ENCODE results near the gene NEDD8. TPM values are rescaled to one million over a fixed set of nuclear protein-coding genes. Genes with fewer than 3 reads are reported as not detected.
A peak's percentile ranks its signal among the peaks of the same experiment; 100 is the strongest.

The NEDD8 gene
- total RNA-seq, 4 donors from 2014 or later, result 141 to 178 (median 162) TPM

DNA sequence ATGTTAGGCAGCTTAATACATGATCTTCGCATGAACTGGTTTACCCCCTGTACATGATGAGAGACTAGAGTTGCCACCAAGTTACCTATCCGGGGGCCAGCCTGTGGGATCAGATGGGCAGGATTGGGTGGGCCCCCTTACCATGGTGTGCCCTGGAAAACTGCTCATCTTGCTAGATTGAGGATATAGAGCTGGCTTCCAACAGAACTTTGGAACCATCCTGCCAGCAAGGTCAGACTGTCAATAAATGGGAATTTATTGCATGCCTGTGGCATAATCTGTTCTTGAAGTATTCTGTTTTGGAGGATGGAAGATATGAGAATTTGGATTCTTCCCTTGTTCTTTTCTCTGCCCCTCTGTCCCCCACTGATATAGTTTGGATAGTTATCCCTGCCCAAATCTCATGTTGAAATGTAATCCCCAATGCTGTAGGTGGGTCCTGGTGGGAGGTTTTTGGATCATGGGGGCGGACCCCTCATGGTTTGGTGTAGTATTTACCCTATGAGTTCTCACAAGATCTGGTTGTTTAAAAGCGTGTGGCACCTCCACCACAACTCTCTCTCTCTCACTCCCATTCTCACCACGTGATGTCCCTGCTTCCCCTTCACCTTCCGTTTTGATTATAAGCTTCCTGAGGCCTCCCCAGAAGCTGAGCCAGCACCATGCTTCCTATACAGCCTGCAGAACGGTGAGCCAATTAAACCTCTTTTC lies 33.2 kb downstream of the NEDD8 start:
- ATAC-seq, result no peak
- intact Hi-C loops (cut with DNase I; ENCODE audit: low total_unique reads), result no loop called here

DNA sequence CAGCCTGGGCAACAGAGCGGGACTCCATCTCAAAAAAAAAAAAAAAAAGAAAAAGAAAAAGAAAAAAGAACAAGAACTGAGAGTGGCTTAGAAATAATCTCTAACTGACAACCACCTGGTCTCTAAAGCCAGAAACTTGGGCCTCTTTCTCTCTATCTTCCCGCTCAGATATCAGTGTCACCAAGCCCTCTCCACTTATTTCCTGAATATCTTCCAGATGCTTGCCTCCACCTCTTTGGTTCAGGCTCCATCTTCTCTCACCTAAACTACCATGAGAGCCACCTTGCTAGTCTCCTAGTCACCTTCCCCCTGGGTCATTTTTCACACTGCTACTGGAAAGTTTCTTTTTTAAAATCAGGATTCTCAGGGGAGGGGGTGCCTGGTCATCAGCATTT lies 35.1 kb downstream of the NEDD8 start:
- peak overlapping the region in 1 of 4 donors; percentile 96 for H3K27ac ChIP-seq
- no peak for TF ChIP-seq POLR2A (IDR thresholded peaks at IDR 0.05)
- TF ChIP-seq, protein P1, sequence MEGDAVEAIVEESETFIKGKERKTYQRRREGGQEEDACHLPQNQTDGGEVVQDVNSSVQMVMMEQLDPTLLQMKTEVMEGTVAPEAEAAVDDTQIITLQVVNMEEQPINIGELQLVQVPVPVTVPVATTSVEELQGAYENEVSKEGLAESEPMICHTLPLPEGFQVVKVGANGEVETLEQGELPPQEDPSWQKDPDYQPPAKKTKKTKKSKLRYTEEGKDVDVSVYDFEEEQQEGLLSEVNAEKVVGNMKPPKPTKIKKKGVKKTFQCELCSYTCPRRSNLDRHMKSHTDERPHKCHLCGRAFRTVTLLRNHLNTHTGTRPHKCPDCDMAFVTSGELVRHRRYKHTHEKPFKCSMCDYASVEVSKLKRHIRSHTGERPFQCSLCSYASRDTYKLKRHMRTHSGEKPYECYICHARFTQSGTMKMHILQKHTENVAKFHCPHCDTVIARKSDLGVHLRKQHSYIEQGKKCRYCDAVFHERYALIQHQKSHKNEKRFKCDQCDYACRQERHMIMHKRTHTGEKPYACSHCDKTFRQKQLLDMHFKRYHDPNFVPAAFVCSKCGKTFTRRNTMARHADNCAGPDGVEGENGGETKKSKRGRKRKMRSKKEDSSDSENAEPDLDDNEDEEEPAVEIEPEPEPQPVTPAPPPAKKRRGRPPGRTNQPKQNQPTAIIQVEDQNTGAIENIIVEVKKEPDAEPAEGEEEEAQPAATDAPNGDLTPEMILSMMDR (IDR thresholded peaks at IDR 0.05 in 4 of 5, conservative IDR thresholded peaks at IDR 0.05 in 1 of 5), result no peak
- in situ Hi-C loops (cut with MboI; ENCODE audit: low sequenced_read_pairs in 4 of 4) (no loop called here), intact Hi-C loops (cut with DNase I; ENCODE audit: low total_unique reads) (no loop called here)
- ATAC-seq (no peak), DNase-seq (no peak)
- peaks cover 21% of the 10 kb centered on the region in 2 donors for H3K4me1 ChIP-seq
- no peaks in the 10 kb centered on the region for H3K27me3 ChIP-seq
- peak overlapping the region in 1 of 4 donors; percentile 93 for H3K4me3 ChIP-seq
- no peaks in the 10 kb centered on the region for H3K9me3 ChIP-seq
- H3K36me3 ChIP-seq, result peaks cover 0 to 17% of the 10 kb centered on the region in 2 donors

More for the DNA sequence above, 33.2 kb downstream of the NEDD8 start:
- H3K9me3 ChIP-seq, result no peaks in the 10 kb centered on the region
- in situ Hi-C loops (cut with MboI; ENCODE audit: low sequenced_read_pairs in 4 of 4), result no loop called here
- no peak for DNase-seq
- H3K4me3 ChIP-seq, result no peak overlapping the region
- TF ChIP-seq, protein P1 (IDR thresholded peaks at IDR 0.05 in 4 of 5, conservative IDR thresholded peaks at IDR 0.05 in 1 of 5), result no peak
- TF ChIP-seq POLR2A (IDR thresholded peaks at IDR 0.05), result no peak
- peaks cover 0 to 4% of the 10 kb centered on the region in 2 donors for H3K36me3 ChIP-seq
- H3K27ac ChIP-seq, result no peak overlapping the region
- H3K4me1 ChIP-seq, result peaks cover 21% of the 10 kb centered on the region in 2 donors
- no peaks in the 10 kb centered on the region for H3K27me3 ChIP-seq

DNA sequence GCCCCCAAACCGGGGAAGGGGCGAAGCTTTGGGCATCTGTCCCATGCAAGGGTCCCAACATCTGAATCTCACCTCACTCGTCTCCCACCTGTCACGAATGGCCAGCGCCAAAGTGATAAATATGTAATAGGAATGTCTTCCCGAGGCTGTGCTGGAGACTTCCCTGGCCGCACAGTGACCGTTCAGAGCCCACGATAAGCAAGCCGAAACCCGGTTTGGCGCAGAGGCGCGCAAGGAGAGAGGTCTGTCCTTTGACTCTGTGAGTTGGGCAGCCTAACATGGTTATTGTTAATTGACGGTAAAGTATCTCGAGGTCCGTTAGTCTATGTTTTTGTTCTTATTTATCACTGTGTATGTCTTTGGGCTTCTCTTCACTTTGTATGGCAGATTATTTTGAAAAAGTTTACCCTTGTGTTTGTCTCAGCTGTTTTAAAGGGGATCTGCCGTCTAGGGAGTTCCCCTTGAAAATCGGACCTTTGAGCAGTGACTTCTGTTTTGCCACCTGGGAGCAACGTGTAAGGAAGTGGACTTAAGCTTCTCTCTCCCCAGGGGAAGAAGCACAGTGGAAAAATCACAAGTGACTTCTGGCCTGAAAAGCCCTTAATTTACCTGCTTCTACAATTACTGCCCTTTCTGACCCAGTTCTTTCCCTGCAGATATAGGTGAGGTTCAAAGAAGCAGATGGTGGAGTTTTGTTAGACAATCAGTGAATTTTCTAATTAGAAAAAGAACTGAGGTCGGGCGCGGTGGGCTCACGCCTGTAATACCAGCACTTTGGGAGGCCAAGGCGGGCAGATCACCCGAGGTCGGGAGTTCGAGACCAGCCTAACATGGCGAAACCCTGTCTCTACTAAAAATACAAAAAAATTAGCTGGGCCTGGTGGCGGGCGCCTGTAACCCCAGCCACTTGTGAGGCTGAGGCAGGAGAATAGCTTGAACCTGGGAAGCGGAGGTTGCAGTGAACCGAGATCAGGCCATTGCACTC lies 35.8 kb downstream of the NEDD8 start:
- Histone ChIP-seq H3K4me3 (peak overlapping the region; percentile 84 to 100 (median 93)), H3K27me3 (no peaks in the 10 kb centered on the region), H3K4me1 (peaks cover 21% of the 10 kb centered on the region in 2 donors), H3K9me3 (no peaks in the 10 kb centered on the region), H3K36me3 (peaks cover 0 to 24% of the 10 kb centered on the region in 2 donors), H3K27ac (peak overlapping the region; percentile 93 to 96 (median 95))
- intact Hi-C loops (cut with DNase I; ENCODE audit: low total_unique reads), result no loop called here
- in situ Hi-C loops (cut with MboI; ENCODE audit: low sequenced_read_pairs in 4 of 4), result no loop called here
- peak; percentile 26 to 40 for ATAC-seq
- DNase-seq, result no peak
- TF ChIP-seq POLR2A (IDR thresholded peaks at IDR 0.05), result no peak
- TF ChIP-seq, protein P1 (IDR thresholded peaks at IDR 0.05 in 4 of 5, conservative IDR thresholded peaks at IDR 0.05 in 1 of 5), result no peak

DNA sequence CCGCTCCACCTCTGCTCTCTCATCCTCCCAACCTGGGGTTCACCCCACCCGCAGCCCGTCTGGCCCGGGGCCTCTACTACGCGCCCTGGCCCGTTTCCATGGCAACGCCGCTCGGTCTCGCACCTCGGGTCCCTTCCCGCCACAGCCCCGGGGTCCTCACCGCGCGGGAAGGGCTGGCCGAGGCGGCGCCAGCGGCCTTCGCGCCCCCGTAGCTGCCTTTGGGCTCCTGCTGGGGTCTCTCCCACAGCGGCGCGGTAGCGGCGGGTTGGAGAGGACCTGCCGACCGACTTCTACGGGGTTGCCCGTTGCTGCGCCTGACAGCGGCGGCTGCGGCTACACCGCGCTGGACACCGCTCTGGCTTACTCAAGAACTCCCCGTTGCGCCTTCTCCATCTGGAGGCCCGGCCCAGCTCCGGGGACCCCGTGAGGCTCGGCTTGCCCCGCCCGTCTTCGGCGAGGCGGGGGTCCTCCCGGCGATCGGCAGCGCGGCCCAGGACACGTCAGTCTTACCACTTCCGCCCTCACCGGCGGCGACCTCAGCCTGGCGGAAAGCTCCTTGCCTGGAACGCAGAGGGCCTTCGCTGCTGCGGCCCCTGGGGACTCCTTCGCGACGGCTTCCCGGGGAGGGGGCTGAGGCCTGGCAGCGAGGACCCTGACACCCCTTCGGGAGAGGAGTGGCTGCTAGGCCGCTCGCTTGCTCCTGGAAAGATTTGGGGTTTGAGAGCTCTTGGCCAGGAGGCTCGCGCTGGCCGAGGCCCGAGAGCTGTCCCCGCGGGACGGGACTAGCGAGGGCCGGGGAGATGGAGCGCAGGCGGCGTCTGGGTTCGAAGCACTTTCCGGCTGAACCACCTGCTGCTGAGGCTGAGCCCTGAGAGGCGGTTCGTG lies 36.7 kb downstream of the NEDD8 start, which contains the start of gene TM9SF1:
Gene TM9SF1, minus strand, starts transcription at position 256 of the 885 bp plus-strand sequence. CDS start 422 bp downstream, outside the sequence.
- H3K36me3 ChIP-seq, result peaks cover 0 to 24% of the 10 kb centered on the region in 2 donors
- peaks cover 21% of the 10 kb centered on the region in 2 donors for H3K4me1 ChIP-seq
- peak within 1 kb of the TSS; percentile 84 to 100 (median 93) for H3K4me3 ChIP-seq
- no peaks in the 10 kb centered on the region for H3K27me3 ChIP-seq
- ATAC-seq (peak; percentile 95 to 97), DNase-seq (peak; percentile 65 to 82)
- H3K9me3 ChIP-seq, result no peaks in the 10 kb centered on the region
- in situ Hi-C loops (cut with MboI; ENCODE audit: low sequenced_read_pairs in 4 of 4) (no loop called here), intact Hi-C loops (cut with DNase I; ENCODE audit: low total_unique reads) (loop anchor here (2.0 kb wide), 2 partner anchors 19 to 47 kb away; partner anchors contain the start of gene TINF2)
- TF ChIP-seq POLR2A (IDR thresholded peaks at IDR 0.05), result peak; percentile 55 to 73
- TF ChIP-seq, protein P1 (IDR thresholded peaks at IDR 0.05 in 4 of 5, conservative IDR thresholded peaks at IDR 0.05 in 1 of 5), result peak in 1 of 5 experiments; percentile 24
- peak within 1 kb of the TSS; percentile 93 to 96 (median 95) for H3K27ac ChIP-seq

Measured in gastrocnemius medialis (tissue), 4 donors.